K562 (cell line): Measurements from ENCODE around the gene PTH1R. TPM values are rescaled to one million over a fixed set of nuclear protein-coding genes. Genes with fewer than 3 reads are reported as not detected.

ENCODE experiments used
- CBX2 ChIP-seq: fragments of 200-600 bp; sonication (generic); IDR thresholded peaks from one replicate; pipeline ENCODE4 v1.6.1; 2012; ENCODE audit warnings: mild to moderate bottlenecking, low read length, inconsistent platforms; ENCODE audit not compliant: insufficient read depth, poor library complexity, severe bottlenecking
- COPS2 ChIP-seq: fragments of 450-650 bp; conservative IDR thresholded peaks from 2 replicates; pipeline ENCODE4 v1.6.1; 2016; ENCODE audit warnings: mild to moderate bottlenecking, moderate library complexity
- DACH1 ChIP-seq: fragments of 450-650 bp; IDR thresholded peaks from 2 replicates; pipeline ENCODE4 v1.6.1; 2018; ENCODE audit not compliant: partially characterized antibody
- DEAF1 ChIP-seq: fragments of 450-650 bp; formaldehyde crosslinking; IDR thresholded peaks from 2 replicates; pipeline ENCODE4 v1.4.0; 2020; ENCODE audit warnings: mild to moderate bottlenecking, moderate library complexity
- DPF2 ChIP-seq: fragments of 450-650 bp; IDR thresholded peaks from 2 replicates; pipeline ENCODE4 v1.6.1; 2016
- ELF2 ChIP-seq: fragments of 250-450 bp; sonication (Bioruptor Pico); IDR thresholded peaks from 2 replicates; pipeline ENCODE4 v1.5.0; 2021; ENCODE audit warnings: mild to moderate bottlenecking
- FOXK1 ChIP-seq: sonication (generic); formaldehyde crosslinking; IDR thresholded peaks from 2 replicates; pipeline ENCODE4 v1.8.0; 2022; ENCODE audit warnings: missing genetic modification reagents, mild to moderate bottlenecking, borderline replicate concordance
- GABPA ChIP-seq: fragments of 200-800 bp; sonication (Bioruptor generic); conservative IDR thresholded peaks from 2 replicates; pipeline ENCODE4 v1.6.1; 2016; ENCODE audit warnings: low read depth, missing genetic modification characterization, missing compliant biosample characterization
- HMBOX1 ChIP-seq: sonication (generic); IDR thresholded peaks from 2 replicates; pipeline ENCODE4 v1.6.1; 2016
- NFIC ChIP-seq: fragments of 450-650 bp; IDR thresholded peaks from 2 replicates; pipeline ENCODE4 v1.6.1; 2017; ENCODE audit warnings: mild to moderate bottlenecking, inconsistent platforms
- NR2C1 ChIP-seq, 2 experiments: fragments of 450-650 bp; IDR thresholded peaks; 2 replicates each; pipeline ENCODE4 v1.6.1; 2017; ENCODE audit warnings: mild to moderate bottlenecking in 2 of 2, antibody characterized with exemption in 1 of 2, inconsistent platforms in 1 of 2, missing compliant biosample characterization in 1 of 2, missing genetic modification characterization in 1 of 2
- PATZ1 ChIP-seq: fragments of 250-450 bp; sonication (Bioruptor Pico); IDR thresholded peaks from 2 replicates; pipeline ENCODE4 v1.5.0; 2020; ENCODE audit warnings: mild to moderate bottlenecking, borderline replicate concordance
- RBM34 ChIP-seq: fragments of 200-400 bp; formaldehyde crosslinking; IDR thresholded peaks from 2 replicates; pipeline ENCODE4 v1.6.1; 2018; ENCODE audit warnings: low read length, borderline replicate concordance; ENCODE audit not compliant: insufficient read depth
- STAT6 ChIP-seq: sonication (generic); formaldehyde crosslinking; IDR thresholded peaks from 2 replicates; pipeline ENCODE4 v1.8.1; 2023; ENCODE audit warnings: mild to moderate bottlenecking, missing genetic modification reagents
- ZNF76 ChIP-seq: fragments of 250-450 bp; sonication (Bioruptor Pico); IDR thresholded peaks from 2 replicates; pipeline ENCODE4 v1.4.0; 2020; ENCODE audit warnings: mild to moderate bottlenecking, moderate library complexity, borderline replicate concordance
- polyA plus RNA-seq, 8 experiments: library from polyadenylated mRNA; depleted of rRNA in 4 of 8; stranded (reverse) in 5 of 8; unstranded in 3 of 8; fragments of >200 nt; fragmentation: Nextera tagmentation in 2 of 8; fragmentation: Illumina TruSeq in 1 of 8; extraction: Ambion mirVana in 2 of 8; extraction: Trizol in 1 of 8; gene quantifications; 2 replicates each; pipeline versions ENCODE4 v1.2.1 to v1.2.3, GENCODE V29; 2011 to 2014; ENCODE audit warnings: inconsistent platforms in 1 of 8, missing spikeins in 1 of 8
- total RNA-seq, 7 experiments: library from RNA; depleted of rRNA in 6 of 7; stranded (reverse); fragments of >200 nt in 6 of 7; fragmentation: Illumina TruSeq in 2 of 7; extraction: Trizol in 2 of 7; gene quantifications; 2 replicates each; pipeline versions ENCODE4 v1.2.1 to v1.2.3, GENCODE V29; 2011 to 2021; ENCODE audit warnings: low replicate concordance in 1 of 7
- TF ChIP-seq, protein P1 (sequence below), 2 experiments: fragments of 150-350 bp in 1 of 2; IDR thresholded peaks; 2 replicates each; pipeline ENCODE4 v1.6.1; 2012 to 2016; ENCODE audit warnings: low read depth in 2 of 2, low read length in 2 of 2, mild to moderate bottlenecking in 1 of 2, moderate library complexity in 1 of 2

PTH1R gene
- total and polyA plus RNA-seq, 9 of the 15 experiments (the other 6 are each of a cell fraction or from before 2014, with no cell fraction given) = not detected

DNA sequence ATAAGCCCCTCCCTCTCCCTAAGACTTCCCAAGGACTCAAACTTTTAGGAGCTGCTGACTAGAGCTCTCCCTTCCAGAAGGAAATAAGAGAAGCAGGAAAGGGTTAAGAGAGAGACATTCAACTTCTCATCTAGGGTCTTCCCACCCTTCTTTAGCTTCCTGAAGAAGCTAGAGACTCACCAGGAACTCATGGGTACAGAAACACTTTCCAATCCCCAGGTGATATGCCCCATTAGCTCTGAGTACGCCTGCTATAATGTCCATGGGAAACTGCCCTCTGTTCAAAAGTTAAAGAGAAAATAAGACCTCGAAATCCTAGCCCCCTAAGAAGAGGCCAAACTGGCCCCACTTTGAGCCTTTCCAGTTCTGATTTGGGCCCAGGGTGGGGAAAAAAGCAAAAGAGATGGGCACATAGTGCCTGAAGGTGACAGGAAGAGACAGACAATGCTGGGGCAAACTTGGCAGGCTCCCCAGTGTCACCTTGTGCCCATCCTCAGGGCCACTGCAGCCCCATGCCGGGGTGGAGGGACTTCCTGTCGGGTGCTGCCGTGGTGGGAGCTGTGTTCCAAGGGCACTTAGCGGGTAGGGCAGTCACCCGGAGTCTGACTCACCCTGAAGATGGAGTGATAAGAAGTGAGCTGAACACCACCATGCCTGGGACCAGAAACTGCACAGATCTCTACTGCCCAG is 69.5 kb downstream of the PTH1R start (continued):
- TF ChIP-seq STAT6 (CRISPR knock-in tag) = no peak
- TF ChIP-seq, protein P1, sequence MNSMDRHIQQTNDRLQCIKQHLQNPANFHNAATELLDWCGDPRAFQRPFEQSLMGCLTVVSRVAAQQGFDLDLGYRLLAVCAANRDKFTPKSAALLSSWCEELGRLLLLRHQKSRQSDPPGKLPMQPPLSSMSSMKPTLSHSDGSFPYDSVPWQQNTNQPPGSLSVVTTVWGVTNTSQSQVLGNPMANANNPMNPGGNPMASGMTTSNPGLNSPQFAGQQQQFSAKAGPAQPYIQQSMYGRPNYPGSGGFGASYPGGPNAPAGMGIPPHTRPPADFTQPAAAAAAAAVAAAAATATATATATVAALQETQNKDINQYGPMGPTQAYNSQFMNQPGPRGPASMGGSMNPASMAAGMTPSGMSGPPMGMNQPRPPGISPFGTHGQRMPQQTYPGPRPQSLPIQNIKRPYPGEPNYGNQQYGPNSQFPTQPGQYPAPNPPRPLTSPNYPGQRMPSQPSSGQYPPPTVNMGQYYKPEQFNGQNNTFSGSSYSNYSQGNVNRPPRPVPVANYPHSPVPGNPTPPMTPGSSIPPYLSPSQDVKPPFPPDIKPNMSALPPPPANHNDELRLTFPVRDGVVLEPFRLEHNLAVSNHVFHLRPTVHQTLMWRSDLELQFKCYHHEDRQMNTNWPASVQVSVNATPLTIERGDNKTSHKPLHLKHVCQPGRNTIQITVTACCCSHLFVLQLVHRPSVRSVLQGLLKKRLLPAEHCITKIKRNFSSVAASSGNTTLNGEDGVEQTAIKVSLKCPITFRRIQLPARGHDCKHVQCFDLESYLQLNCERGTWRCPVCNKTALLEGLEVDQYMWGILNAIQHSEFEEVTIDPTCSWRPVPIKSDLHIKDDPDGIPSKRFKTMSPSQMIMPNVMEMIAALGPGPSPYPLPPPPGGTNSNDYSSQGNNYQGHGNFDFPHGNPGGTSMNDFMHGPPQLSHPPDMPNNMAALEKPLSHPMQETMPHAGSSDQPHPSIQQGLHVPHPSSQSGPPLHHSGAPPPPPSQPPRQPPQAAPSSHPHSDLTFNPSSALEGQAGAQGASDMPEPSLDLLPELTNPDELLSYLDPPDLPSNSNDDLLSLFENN (IDR thresholded peaks at IDR 0.05; ENCODE audit: low read depth in 2 of 2, low read length in 2 of 2) = no peak
- TF ChIP-seq COPS2 = no peak
- no peak for TF ChIP-seq DACH1
- no peak for TF ChIP-seq DEAF1 (CRISPR knock-in tag)
- peak; percentile 40; the same call in 1 of the 2 replicates for TF ChIP-seq ELF2
- no peak for TF ChIP-seq PATZ1 (CRISPR knock-in tag)
- TF ChIP-seq RBM34 = no peak
- TF ChIP-seq GABPA (tag) = 0 out of 2 replicates have a peak, but pooled peaks have one; percentile 53
- TF ChIP-seq CBX2 = no peak
- TF ChIP-seq NR2C1 (IDR thresholded peaks at IDR 0.05) = no peak
- TF ChIP-seq NR2C1 (tag; IDR thresholded peaks at IDR 0.05) = peak; percentile 37; the same call in 1 of the 2 replicates
- TF ChIP-seq HMBOX1 = peak; percentile 42; the same call in 1 of the 2 replicates
- TF ChIP-seq NFIC = no peak
- TF ChIP-seq ZNF76 = no peak
- no peak for TF ChIP-seq FOXK1 (CRISPR knock-in tag)
- peak; percentile 79 for TF ChIP-seq DPF2
